Thymus (tissue), 11 donors: Measurements from ENCODE around the gene JMJD6. TPM values are rescaled to one million over a fixed set of nuclear protein-coding genes. Genes with fewer than 3 reads are reported as not detected.
A peak's percentile ranks its signal among the peaks of the same experiment; 100 is the strongest.
"Not testable (repeated sequence)": the region's sequence is repeated elsewhere in the genome, so short reads cannot be mapped to it uniquely, and the experiment has no call there.

Experiments
- DNase-seq, 9 donors: peaks; one replicate each; pipeline ENCODE4 v3.0.0-alpha.2; 2013; ENCODE audit warnings: low spot score in 9 of 9, low read depth in 6 of 9, missing footprints in 1 of 9
- H3K27ac ChIP-seq, 2 donors: one replicate each; pipeline ENCODE4 v1.5.1; 2013; ENCODE audit warnings: control low read depth in 1 of 2, low read depth in 1 of 2, low read length in 1 of 2, mild to moderate bottlenecking in 1 of 2, moderate library complexity in 1 of 2
- H3K27me3 ChIP-seq, 2 donors: one replicate each; pipeline ENCODE4 v1.5.1; 2013; ENCODE audit warnings: low read length in 1 of 2; ENCODE audit not compliant: control insufficient read depth in 2 of 2, insufficient read depth in 1 of 2
- H3K36me3 ChIP-seq, 2 donors: one replicate each; pipeline ENCODE4 v1.5.1; 2013; ENCODE audit warnings: low read length in 1 of 2, mild to moderate bottlenecking in 1 of 2, moderate library complexity in 1 of 2; ENCODE audit not compliant: control insufficient read depth in 2 of 2, insufficient read depth in 2 of 2
- H3K4me1 ChIP-seq, 2 donors: one replicate each; pipeline ENCODE4 v1.5.1; 2013; ENCODE audit warnings: low read length in 2 of 2; ENCODE audit not compliant: control insufficient read depth in 2 of 2, insufficient read depth in 2 of 2
- H3K4me3 ChIP-seq, 2 donors: one replicate each; pipeline ENCODE4 v1.5.1; 2013; ENCODE audit warnings: low read length in 2 of 2, control low read depth in 1 of 2, mild to moderate bottlenecking in 1 of 2
- H3K9me3 ChIP-seq, 2 donors: one replicate each; pipeline ENCODE4 v1.5.1; 2013; ENCODE audit warnings: low read length in 1 of 2, mild to moderate bottlenecking in 1 of 2; ENCODE audit not compliant: control insufficient read depth in 2 of 2, insufficient read depth in 1 of 2
- WGBS: extraction: QIAGEN DNeasy Blood & Tissue Kit; methylation state at CpG from one replicate; pipeline ENCODE4 v1.1.7; 2013; 5-methylcytosine and 5-hydroxymethylcytosine counted together
- polyA plus RNA-seq: library from polyadenylated mRNA; stranded (reverse); fragments of 200-250 nt; gene quantifications from one replicate; pipeline ENCODE4 v1.2.3, GENCODE V29; 2013
- total RNA-seq: library from RNA; stranded (reverse); fragments of 120-200 nt; gene quantifications from one replicate; pipeline ENCODE4 v1.2.4, GENCODE V29; 2013
- donor health status: healthy.

JMJD6 gene
- total and polyA plus RNA-seq, 2 donors: 14.4 to 31.9 TPM

DNA sequence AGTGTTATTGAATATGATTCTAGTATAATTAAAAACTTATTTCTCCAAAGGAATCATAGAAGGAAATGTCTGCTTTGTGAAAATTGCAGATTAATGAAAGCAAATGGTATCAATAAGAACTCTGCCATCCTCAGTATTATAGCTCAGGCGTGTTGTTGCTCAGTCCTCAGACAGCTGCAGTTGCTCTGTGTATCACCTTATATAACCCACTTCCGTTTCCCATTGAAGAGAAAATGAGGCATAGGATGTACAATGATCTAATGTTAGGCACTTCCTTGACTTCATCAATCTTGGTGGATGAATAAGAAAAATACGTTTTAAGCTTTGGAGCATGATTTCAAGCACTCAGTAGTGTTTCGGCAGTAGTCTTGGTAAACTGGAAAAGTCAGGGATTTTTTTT is 25.6 kb upstream of the JMJD6 start:
- no peaks in the 10 kb centered on the region for H3K27me3 ChIP-seq
- no peak for DNase-seq
- peaks cover 14 to 24% of the 10 kb centered on the region in 2 donors for H3K36me3 ChIP-seq
- peaks cover 4 to 22% of the 10 kb centered on the region in 2 donors for H3K4me1 ChIP-seq
- WGBS: 94% methylated on average over 4 of the region's 4 CpGs
- no peaks in the 10 kb centered on the region for H3K9me3 ChIP-seq
- peak overlapping the region in 1 of 2 donors; percentile 0 for H3K27ac ChIP-seq
- H3K4me3 ChIP-seq: no peak overlapping the region

DNA sequence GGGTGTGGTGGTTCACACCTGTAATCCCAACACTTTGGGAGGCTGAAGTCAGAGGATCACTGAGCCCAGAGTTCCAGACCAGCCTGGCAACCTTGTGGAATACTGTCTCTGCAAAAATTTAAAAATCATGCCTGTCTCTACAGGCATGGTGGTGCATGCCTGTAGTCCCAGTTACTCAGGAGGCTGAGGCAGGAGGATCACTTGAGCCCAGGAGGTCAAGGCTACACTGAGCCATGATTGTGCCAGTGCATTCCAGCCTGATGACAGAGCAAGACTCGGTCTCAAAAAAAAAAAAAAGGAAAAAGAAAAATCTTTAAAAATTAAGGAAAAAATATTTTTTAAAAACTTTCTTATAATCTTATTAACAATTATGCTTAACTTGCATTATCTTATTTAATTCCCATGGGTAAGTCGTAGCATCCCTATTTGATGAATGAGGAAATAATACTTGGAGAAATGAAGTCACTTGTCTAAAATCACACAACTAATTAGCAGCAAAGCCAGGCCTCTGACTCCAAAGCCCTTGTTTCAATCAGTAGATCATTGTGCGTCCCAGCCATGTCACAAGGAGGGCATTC is 25.1 kb upstream of the JMJD6 start:
- Histone ChIP-seq H3K9me3 (no peaks in the 10 kb centered on the region), H3K27ac (peak overlapping the region in 1 of 2 donors; percentile 0), H3K36me3 (peaks cover 15 to 26% of the 10 kb centered on the region in 2 donors), H3K4me3 (no peak overlapping the region), H3K4me1 (peaks cover 4 to 22% of the 10 kb centered on the region in 2 donors), H3K27me3 (no peaks in the 10 kb centered on the region)
- WGBS: 97% methylated on average over 3 of the region's 3 CpGs
- DNase-seq: no peak

DNA sequence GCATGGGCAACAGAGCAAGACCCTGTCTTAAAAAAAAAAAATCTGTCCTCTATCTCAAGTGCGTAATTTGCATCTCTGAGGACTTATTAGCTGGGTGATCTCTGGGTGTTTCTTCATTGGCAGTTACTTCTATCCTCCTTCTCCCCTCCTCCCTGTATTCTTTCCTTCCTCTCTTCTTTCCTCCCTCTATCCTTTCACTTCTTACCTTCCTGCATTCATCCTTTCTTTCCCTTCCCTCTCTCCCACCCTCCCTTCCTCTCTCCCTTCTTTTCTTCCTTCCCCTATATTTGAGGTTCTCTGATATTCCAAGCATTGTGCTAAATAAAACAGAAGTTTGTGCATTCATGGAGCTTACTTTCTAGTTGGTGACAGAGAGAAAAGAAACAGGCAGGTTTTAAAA is 22.3 kb upstream of the JMJD6 start:
- peaks cover 4 to 15% of the 10 kb centered on the region in 2 donors for H3K4me1 ChIP-seq
- H3K36me3 ChIP-seq: peaks cover 27 to 37% of the 10 kb centered on the region in 2 donors
- no peak overlapping the region for H3K4me3 ChIP-seq
- no peak overlapping the region for H3K27ac ChIP-seq
- H3K27me3 ChIP-seq: no peaks in the 10 kb centered on the region
- no peak for DNase-seq
- H3K9me3 ChIP-seq: no peaks in the 10 kb centered on the region
- WGBS: 94% methylated on average over 1 of the region's 1 CpG

DNA sequence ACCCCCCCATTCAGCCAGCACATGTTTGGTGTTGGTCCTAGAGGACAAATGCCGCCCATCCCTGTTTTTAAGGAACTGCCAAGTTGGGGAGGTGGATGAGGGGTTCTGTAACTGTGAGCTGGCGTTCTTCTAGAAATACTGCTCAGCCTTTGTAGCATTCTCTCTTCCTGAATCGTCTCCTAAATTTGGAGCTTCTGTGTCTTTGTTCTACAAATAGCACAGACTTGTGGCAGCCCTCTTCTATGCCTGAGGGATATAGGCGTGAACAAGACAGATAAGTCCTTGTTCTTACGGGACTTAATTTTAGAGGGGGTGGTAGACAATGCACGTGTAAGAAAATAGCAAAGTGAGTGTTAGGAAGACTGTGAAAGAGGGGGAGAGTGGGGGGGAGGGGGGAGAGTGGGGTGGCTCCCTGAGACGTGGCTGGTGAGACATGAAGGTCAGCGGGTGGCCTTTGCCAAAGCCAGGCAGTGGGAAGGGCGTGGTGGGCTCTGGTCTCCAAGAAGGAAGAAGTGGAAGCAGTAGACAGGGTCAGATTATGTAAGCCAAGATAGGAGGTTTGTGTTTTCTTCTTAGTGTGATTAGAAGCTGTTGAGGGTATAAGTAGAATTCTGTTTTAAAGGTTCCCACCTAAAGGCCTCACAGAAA is 21.4 kb upstream of the JMJD6 start:
- Histone ChIP-seq H3K4me1 (peaks cover 0 to 7% of the 10 kb centered on the region in 2 donors), H3K27ac (no peak overlapping the region), H3K4me3 (no peak overlapping the region), H3K27me3 (no peaks in the 10 kb centered on the region), H3K36me3 (peaks cover 27 to 45% of the 10 kb centered on the region in 2 donors), H3K9me3 (no peaks in the 10 kb centered on the region)
- DNase-seq: no peak
- 97% methylated on average over 9 of the region's 9 CpGs for WGBS

DNA sequence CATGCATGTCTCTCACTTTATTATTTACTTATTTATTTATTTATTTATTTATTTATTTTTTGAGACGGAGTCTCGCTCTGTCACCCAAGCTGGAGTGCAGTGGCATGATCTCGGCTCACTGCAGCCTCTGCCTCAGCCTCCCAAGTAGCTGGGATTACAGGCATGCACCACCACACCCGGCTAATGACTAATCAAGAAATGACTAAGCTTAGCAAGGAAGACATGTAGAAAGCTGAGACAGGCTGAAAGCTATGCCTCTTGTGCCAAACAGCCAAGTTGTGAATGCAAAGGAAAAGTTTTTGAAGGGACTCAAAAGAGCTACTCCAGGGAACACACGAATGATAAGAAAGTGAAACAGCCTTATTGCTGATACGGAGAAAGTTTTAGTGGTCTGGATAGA is 19.4 kb upstream of the JMJD6 start:
- not testable (repeated sequence) for H3K4me3 ChIP-seq, H3K4me1 ChIP-seq, H3K27ac ChIP-seq, DNase-seq, H3K27me3 ChIP-seq, H3K9me3 ChIP-seq
- H3K36me3 ChIP-seq: peaks cover 27 to 61% of the 10 kb centered on the region in 2 donors
- 98% methylated on average over 6 of the region's 6 CpGs for WGBS

DNA sequence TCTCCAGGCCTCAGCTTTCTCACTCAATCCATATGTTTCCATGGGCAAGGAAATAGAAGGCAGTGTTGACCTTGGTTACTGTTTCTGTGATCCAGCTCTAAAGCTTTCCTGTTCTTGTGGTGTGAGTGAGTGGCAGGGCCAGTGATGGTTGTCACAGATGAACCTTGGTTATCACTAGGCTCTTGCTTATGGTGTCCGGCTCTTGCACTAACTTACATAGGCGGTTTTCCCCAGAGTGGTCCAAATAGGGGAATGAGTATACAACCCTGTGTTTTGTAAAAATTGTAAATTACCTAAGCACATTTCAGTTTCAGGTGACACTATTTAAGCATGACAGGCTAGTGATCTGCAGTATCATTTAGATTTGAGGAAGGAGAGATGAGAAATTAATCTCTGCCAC is 18.3 kb upstream of the JMJD6 start:
- peaks cover 27 to 61% of the 10 kb centered on the region in 2 donors for H3K36me3 ChIP-seq
- H3K9me3 ChIP-seq: no peaks in the 10 kb centered on the region
- WGBS: 100% methylated on average over 2 of the region's 2 CpGs
- H3K4me3 ChIP-seq: no peak overlapping the region
- H3K27ac ChIP-seq: no peak overlapping the region
- DNase-seq: no peak
- no peaks in the 10 kb centered on the region for H3K4me1 ChIP-seq
- no peaks in the 10 kb centered on the region for H3K27me3 ChIP-seq

DNA sequence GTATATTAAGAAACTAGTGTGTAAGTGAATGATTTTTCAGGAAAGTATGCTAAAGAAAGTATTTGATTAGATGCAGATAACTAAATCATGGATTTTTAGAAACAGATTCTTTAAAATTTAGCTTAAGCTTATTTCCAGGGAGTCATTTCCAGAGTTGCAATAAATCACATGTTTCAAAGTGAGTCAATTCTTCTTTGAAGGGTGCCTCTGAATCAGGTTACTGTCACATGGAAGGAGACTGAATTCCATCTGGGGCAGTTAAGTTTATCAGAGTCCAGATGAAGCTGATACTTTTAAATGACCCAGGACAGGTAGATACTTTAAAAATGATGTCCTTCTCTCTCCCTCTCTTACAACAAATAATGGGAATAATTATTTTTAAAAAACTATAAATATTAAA is 16.6 kb upstream of the JMJD6 start:
- H3K27me3 ChIP-seq: no peaks in the 10 kb centered on the region
- H3K4me3 ChIP-seq: no peak overlapping the region
- H3K4me1 ChIP-seq: peaks cover 6 to 8% of the 10 kb centered on the region in 2 donors
- H3K9me3 ChIP-seq: no peaks in the 10 kb centered on the region
- peaks cover 24 to 54% of the 10 kb centered on the region in 2 donors for H3K36me3 ChIP-seq
- H3K27ac ChIP-seq: no peak overlapping the region
- DNase-seq: no peak

DNA sequence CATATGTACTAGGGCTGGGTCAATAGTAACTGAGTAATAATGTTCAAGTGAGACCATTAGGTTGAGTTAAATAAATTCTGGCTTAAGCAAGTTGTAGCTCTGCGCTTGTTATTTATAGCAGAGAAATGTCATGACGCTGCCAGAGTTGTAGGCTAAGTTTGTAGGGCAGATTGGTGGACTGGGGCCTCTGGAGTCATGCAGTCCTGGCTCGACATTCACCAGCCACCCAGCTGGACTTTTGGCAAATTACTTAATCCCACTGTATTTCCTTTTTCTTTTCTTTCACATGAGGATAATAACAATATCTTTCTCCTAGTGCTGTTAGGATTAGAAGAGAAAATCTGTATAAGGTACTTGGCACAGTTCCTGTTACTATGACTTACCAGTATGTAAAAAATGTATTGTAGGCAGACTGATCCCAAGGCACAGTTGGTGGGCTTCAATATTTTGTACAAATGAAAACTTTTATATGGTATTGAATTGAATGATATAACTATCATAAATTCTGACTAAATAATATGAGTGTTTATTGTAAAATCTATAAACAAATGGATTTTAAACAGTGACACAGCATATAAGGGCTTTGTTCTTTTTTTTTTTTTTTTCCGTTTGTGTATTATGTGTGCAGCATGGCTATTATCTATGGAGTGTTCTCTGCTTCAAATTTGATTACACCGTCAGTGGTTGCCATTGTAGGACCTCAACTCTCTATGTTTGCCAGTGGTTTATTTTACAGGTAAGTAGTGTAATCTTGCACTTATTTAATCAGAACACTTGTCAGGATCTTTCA is 14.1 kb upstream of the JMJD6 start:
- Histone ChIP-seq H3K27ac (no peak overlapping the region), H3K4me3 (no peak overlapping the region)
- DNase-seq: no peak

DNA sequence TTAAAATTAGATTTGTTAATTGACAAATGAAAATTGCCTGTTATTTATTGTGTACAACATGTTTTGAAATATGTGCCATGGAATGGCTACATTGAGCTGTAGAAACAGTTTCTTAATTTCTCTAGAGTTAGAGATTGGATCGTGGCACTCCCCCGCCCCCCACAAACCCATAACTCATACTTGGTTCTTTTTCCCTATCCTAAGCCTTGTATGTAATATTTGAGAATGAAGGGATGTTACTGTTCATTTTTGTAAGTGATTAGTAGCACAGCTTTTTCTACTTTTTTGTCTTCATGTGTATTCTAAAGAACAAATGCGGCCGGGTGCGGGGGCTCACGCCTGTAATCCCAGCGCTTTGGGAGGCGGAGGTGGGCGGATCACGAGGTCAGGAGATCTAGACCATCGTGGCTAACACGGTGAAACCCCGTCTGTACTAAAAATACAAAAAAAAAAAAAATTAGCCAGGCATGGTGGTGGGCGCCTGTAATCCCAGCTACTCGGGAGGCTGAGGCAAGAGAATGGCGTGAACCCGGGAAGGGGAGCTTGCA is 13.2 kb upstream of the JMJD6 start:
- WGBS: 96% methylated on average over 17 of the region's 17 CpGs
- H3K4me3 ChIP-seq, H3K4me1 ChIP-seq, H3K27ac ChIP-seq, DNase-seq, H3K9me3 ChIP-seq, H3K27me3 ChIP-seq: not testable (repeated sequence)
- H3K36me3 ChIP-seq: peaks cover 6 to 50% of the 10 kb centered on the region in 2 donors

More for the DNA sequence above, 14.1 kb upstream of the JMJD6 start:
- WGBS: 95% methylated on average over 5 of the region's 5 CpGs
- Histone ChIP-seq H3K27me3 (no peaks in the 10 kb centered on the region), H3K4me1 (peaks cover 6 to 8% of the 10 kb centered on the region in 2 donors), H3K36me3 (peaks cover 13 to 49% of the 10 kb centered on the region in 2 donors), H3K9me3 (peaks cover 0 to 6% of the 10 kb centered on the region in 2 donors)
